ENCODE measurements around the gene MYO18B. TPM values are rescaled to one million over a fixed set of nuclear protein-coding genes. Genes with fewer than 3 reads are reported as not detected.

MYO18B gene
- total and polyA plus RNA-seq, 2 experiments from 2014 or later = 35.6 to 178 TPM

GRCh38 chr22:26050079-26050478 is 308.1 kb downstream of the MYO18B start:
- no peaks in the 10 kb centered on the region for H3K36me3 ChIP-seq
- no peaks in the 10 kb centered on the region for H3K27me3 ChIP-seq
- H3K4me3 ChIP-seq = no peak overlapping the region
- H3K9me3 ChIP-seq (ENCODE audit: low read depth) = no peaks in the 10 kb centered on the region
- H3K4me1 ChIP-seq (ENCODE audit: low read depth) = no peaks in the 10 kb centered on the region
- DNase-seq (ENCODE audit: low read depth in 1 of 2, low spot score in 1 of 2) = no peak
- no peak for TF ChIP-seq CTCF (IDR thresholded peaks at IDR 0.05; ENCODE audit: low read depth, low read length)
- no peak overlapping the region for H3K27ac ChIP-seq

- no peaks in the 10 kb centered on the region for H3K27me3 ChIP-seq
- no peak for DNase-seq (ENCODE audit: low read depth in 1 of 2, low spot score in 1 of 2)
- TF ChIP-seq CTCF (IDR thresholded peaks at IDR 0.05; ENCODE audit: low read depth, low read length) = no peak
- no peak overlapping the region for H3K27ac ChIP-seq
- H3K4me1 ChIP-seq (ENCODE audit: low read depth) = no peaks in the 10 kb centered on the region
- H3K4me3 ChIP-seq = no peak overlapping the region
- H3K36me3 ChIP-seq = peaks cover 13% of the 10 kb centered on the region
- no peaks in the 10 kb centered on the region for H3K9me3 ChIP-seq (ENCODE audit: low read depth)
Measured at GRCh38 chr22:26053737-26054316, 311.8 kb downstream of the MYO18B start.

GRCh38 chr22:26054841-26055605 is 313.0 kb downstream of the MYO18B start:
- Histone ChIP-seq H3K4me3 (no peak overlapping the region), H3K4me1 (ENCODE audit: low read depth) (no peaks in the 10 kb centered on the region), H3K36me3 (peaks cover 13% of the 10 kb centered on the region), H3K9me3 (ENCODE audit: low read depth) (no peaks in the 10 kb centered on the region), H3K27ac (no peak overlapping the region), H3K27me3 (no peaks in the 10 kb centered on the region)
- DNase-seq (ENCODE audit: low read depth in 1 of 2, low spot score in 1 of 2) = no peak
- TF ChIP-seq CTCF (IDR thresholded peaks at IDR 0.05; ENCODE audit: low read depth, low read length) = no peak

GRCh38 chr22:26055693-26056092 is 313.7 kb downstream of the MYO18B start:
- no peak overlapping the region for H3K27ac ChIP-seq
- no peak for TF ChIP-seq CTCF (IDR thresholded peaks at IDR 0.05; ENCODE audit: low read depth, low read length)
- no peak for DNase-seq (ENCODE audit: low read depth in 1 of 2, low spot score in 1 of 2)
- H3K4me1 ChIP-seq (ENCODE audit: low read depth) = no peaks in the 10 kb centered on the region
- H3K36me3 ChIP-seq = peaks cover 13% of the 10 kb centered on the region
- no peak overlapping the region for H3K4me3 ChIP-seq
- H3K9me3 ChIP-seq (ENCODE audit: low read depth) = no peaks in the 10 kb centered on the region
- no peaks in the 10 kb centered on the region for H3K27me3 ChIP-seq

- no peak overlapping the region for H3K27ac ChIP-seq
- H3K36me3 ChIP-seq = peaks cover 14% of the 10 kb centered on the region
- no peaks in the 10 kb centered on the region for H3K27me3 ChIP-seq
- H3K9me3 ChIP-seq (ENCODE audit: low read depth) = no peaks in the 10 kb centered on the region
- H3K4me3 ChIP-seq = no peak overlapping the region
- no peak for TF ChIP-seq CTCF (IDR thresholded peaks at IDR 0.05; ENCODE audit: low read depth, low read length)
- H3K4me1 ChIP-seq (ENCODE audit: low read depth) = no peaks in the 10 kb centered on the region
- DNase-seq (ENCODE audit: low read depth in 1 of 2, low spot score in 1 of 2) = no peak
Measured at GRCh38 chr22:26056455-26057200, 314.6 kb downstream of the MYO18B start.

Data from cardiac muscle cell (in vitro differentiated cells and primary cell).